Coronary artery (tissue), 2 donors: Measurements from ENCODE around the gene COL21A1.

Experiments used
- DNase-seq: peaks from one replicate; pipeline ENCODE4 v3.0.0-alpha.2; 2017; ENCODE audit warnings: low spot score
- H3K27ac ChIP-seq, 2 donors: fragments of 200-600 bp; sonication (generic); one replicate each; pipeline ENCODE4 v1.5.1; 2016 to 2019
- H3K4me3 ChIP-seq: fragments of 200-600 bp; sonication (generic); 2 replicates; pipeline ENCODE4 v1.5.1; 2016; ENCODE audit warnings: mild to moderate bottlenecking, moderate library complexity
- CTCF ChIP-seq: fragments of 200-600 bp; sonication (generic); IDR thresholded peaks from one replicate; pipeline ENCODE4 v1.5.1; 2019; ENCODE audit warnings: antibody characterized with exemption

COL21A1 gene

GRCh38 chr6:56245903-56246351 is 1.5 kb downstream of the COL21A1 start:
- peak overlapping the region; percentile 82 to 92 for H3K27ac ChIP-seq
- peak overlapping the region; percentile 88 for H3K4me3 ChIP-seq
- no peak for DNase-seq
- TF ChIP-seq CTCF = no peak

- no peak for TF ChIP-seq CTCF
- no peak for DNase-seq
- Histone ChIP-seq H3K4me3 (no peak overlapping the region), H3K27ac (peak overlapping the region; percentile 82 to 92)
These were observed 2.7 kb downstream of the COL21A1 start for GRCh38 chr6:56244528-56245253.

GRCh38 chr6:56244089-56244488 is 3.3 kb downstream of the COL21A1 start:
- DNase-seq = no peak
- peak overlapping the region; percentile 35 for H3K4me3 ChIP-seq
- no peak for TF ChIP-seq CTCF
- peak overlapping the region in 1 of 2 donors; percentile 72 for H3K27ac ChIP-seq

- peak overlapping the region; percentile 52 to 72 for H3K27ac ChIP-seq
- H3K4me3 ChIP-seq = peak overlapping the region; percentile 35
- no peak for DNase-seq
- TF ChIP-seq CTCF = no peak
These were observed 3.8 kb downstream of the COL21A1 start for GRCh38 chr6:56243518-56244070.

- Histone ChIP-seq H3K27ac (peak overlapping the region in 1 of 2 donors; percentile 74), H3K4me3 (no peak overlapping the region)
- no peak for TF ChIP-seq CTCF
- no peak for DNase-seq
These were observed 5.0 kb downstream of the COL21A1 start for GRCh38 chr6:56242346-56242745.

- no peak for DNase-seq
- Histone ChIP-seq H3K4me3 (peak overlapping the region; percentile 47), H3K27ac (peak overlapping the region; percentile 72 to 74)
- no peak for TF ChIP-seq CTCF
These were observed 6.1 kb downstream of the COL21A1 start for GRCh38 chr6:56241124-56241802.
